Right atrium auricular region (tissue), 2 donors: ENCODE results near the gene CCDC184. TPM values are rescaled to one million over a fixed set of nuclear protein-coding genes. Genes with fewer than 3 reads are reported as not detected.
"Not testable (repeated sequence)": the region's sequence is repeated elsewhere in the genome, so short reads cannot be mapped to it uniquely, and the experiment has no call there.

ENCODE experiments used
- DNase-seq: peaks from one replicate; pipeline ENCODE4 v3.0.0-alpha.2; 2019; ENCODE audit warnings: low spot score
- H3K27ac ChIP-seq, 2 donors: fragments of 200-600 bp; sonication (generic); 1 replicate in 1 of 2; 2 replicates in 1 of 2; pipeline ENCODE4 v1.5.1; 2016 to 2019
- H3K27me3 ChIP-seq, 2 donors: fragments of 200-600 bp; sonication (generic); one replicate each; pipeline versions ENCODE4 v1.5.1 to v1.6.0; 2017 to 2019
- H3K36me3 ChIP-seq: fragments of 200-600 bp; sonication (generic); one replicate; pipeline ENCODE4 v1.5.1; 2016
- H3K4me1 ChIP-seq, 2 donors: fragments of 200-600 bp; sonication (generic); one replicate each; pipeline versions ENCODE4 v1.5.1 to v1.6.0; 2017 to 2019
- H3K4me3 ChIP-seq, 2 donors: fragments of 200-600 bp; sonication (generic); 1 replicate in 1 of 2; 2 replicates in 1 of 2; pipeline ENCODE4 v1.5.1; 2017 to 2019; ENCODE audit warnings: mild to moderate bottlenecking in 1 of 2, moderate library complexity in 1 of 2
- H3K9me3 ChIP-seq, 2 donors: fragments of 200-600 bp; sonication (generic); one replicate each; pipeline ENCODE4 v1.5.1; 2019
- CTCF ChIP-seq, 2 donors: fragments of 200-600 bp; sonication (generic); IDR thresholded peaks; one replicate each; pipeline ENCODE4 v1.5.1; 2019; ENCODE audit warnings: antibody characterized with exemption in 2 of 2
- total RNA-seq, 2 donors: library from RNA; depleted of rRNA; stranded (reverse); fragments of >200 nt; gene quantifications; one replicate each; pipeline ENCODE4 v1.1.0, GENCODE V29; 2016

The CCDC184 gene
- total RNA-seq, 2 donors from 2014 or later: 0.37 to 1.4 TPM

DNA sequence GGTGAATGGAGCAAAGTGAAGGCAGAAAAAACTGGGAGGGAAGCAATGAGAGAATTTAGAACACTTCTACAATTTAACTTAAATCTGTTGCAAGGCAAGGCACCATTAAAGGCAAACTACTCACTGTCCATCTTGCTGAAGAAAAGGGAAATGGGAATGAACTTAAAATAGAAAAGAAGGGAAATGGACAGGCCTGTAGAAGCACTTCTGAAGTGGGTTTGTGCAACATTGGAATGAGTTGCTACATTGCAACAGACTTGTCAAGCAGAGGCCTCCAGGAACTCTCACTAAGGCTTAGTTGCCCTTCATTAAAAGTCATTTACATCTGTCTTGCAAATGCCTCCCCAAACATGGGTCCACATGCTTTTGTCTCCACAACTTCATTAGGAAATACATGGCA, 33.3 kb downstream of the CCDC184 start:
- H3K36me3 ChIP-seq: no peaks in the 10 kb centered on the region
- no peak for DNase-seq
- no peaks in the 10 kb centered on the region for H3K27me3 ChIP-seq
- H3K27ac ChIP-seq: no peak overlapping the region
- H3K4me3 ChIP-seq: no peak overlapping the region
- no peak for TF ChIP-seq CTCF (IDR thresholded peaks at IDR 0.05)
- no peaks in the 10 kb centered on the region for H3K9me3 ChIP-seq
- no peaks in the 10 kb centered on the region for H3K4me1 ChIP-seq

GRCh38 chr12:48219631-48220030, 36.2 kb downstream of the CCDC184 start:
- Histone ChIP-seq H3K27ac (no peak overlapping the region), H3K4me3 (no peak overlapping the region), H3K9me3 (no peaks in the 10 kb centered on the region), H3K27me3 (no peaks in the 10 kb centered on the region), H3K4me1 (no peaks in the 10 kb centered on the region), H3K36me3 (no peaks in the 10 kb centered on the region)
- no peak for TF ChIP-seq CTCF (IDR thresholded peaks at IDR 0.05)
- no peak for DNase-seq

DNA sequence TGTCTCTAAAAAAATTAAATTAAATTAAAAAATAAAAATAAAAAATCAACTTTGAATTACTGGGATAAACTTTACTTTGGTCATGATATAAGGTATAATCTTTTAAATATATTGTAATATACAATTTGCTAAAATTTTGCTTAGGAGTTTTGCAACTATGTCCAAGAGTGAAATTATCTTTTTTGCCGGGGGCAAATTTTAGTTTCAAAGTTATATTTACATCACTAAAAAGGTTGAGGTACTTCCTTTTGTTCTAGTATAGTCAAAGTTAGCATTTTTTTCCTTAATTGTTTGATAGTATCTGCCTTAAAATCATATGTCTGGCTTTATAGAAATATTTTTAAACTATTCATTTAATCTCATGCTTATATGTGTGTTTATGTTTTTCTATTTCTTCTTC, 37.3 kb downstream of the CCDC184 start:
- Histone ChIP-seq H3K4me1 (no peaks in the 10 kb centered on the region), H3K27me3 (no peaks in the 10 kb centered on the region), H3K4me3 (no peak overlapping the region), H3K9me3 (no peaks in the 10 kb centered on the region), H3K27ac (no peak overlapping the region), H3K36me3 (no peaks in the 10 kb centered on the region)
- DNase-seq: no peak
- TF ChIP-seq CTCF (IDR thresholded peaks at IDR 0.05): no peak

DNA sequence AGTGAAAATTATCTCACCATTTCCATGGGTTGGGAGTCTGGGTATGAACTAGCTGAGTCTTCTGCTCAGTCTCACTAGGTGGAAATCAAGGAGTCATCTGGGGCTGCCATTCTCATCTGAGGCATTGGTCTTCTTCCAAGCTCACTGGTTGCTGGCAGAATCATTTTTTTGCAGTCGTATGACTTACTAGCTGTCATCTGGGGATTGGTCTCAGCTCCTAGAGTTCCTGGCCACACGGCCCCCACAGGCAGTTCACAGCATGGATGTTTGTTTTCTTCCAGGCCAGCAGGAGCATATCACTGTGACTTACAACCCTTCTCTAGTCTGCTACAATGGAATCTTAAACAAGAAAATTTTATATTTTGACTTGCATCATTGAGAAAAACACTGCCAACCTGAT, 38.2 kb downstream of the CCDC184 start:
- DNase-seq: no peak
- Histone ChIP-seq H3K27me3 (no peaks in the 10 kb centered on the region), H3K4me3 (no peak overlapping the region), H3K4me1 (no peaks in the 10 kb centered on the region), H3K27ac (no peak overlapping the region), H3K36me3 (no peaks in the 10 kb centered on the region), H3K9me3 (no peaks in the 10 kb centered on the region)
- no peak for TF ChIP-seq CTCF (IDR thresholded peaks at IDR 0.05)

DNA sequence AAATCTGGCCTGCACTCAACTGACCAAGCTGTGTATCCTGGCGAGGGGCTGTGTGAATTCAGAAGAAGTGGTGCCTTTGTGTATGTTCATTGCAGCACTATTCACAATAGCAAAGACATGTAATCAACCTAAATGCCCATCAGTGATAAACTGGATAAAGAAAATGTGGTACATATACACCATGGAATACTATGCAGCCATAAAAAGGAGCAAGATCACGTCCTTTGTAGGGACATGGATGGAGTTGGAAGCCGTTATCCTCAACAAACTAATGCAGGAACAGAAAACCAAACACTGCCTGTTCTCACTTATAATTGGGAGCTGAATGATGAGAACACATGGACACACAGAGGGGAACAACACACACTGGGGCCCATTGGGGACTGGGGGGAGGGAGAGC, 41.1 kb downstream of the CCDC184 start:
- not testable (repeated sequence) for H3K4me3 ChIP-seq, H3K27ac ChIP-seq, H3K27me3 ChIP-seq, H3K36me3 ChIP-seq, H3K4me1 ChIP-seq, DNase-seq
- peaks cover 0 to 12% of the 10 kb centered on the region in 2 donors for H3K9me3 ChIP-seq

DNA sequence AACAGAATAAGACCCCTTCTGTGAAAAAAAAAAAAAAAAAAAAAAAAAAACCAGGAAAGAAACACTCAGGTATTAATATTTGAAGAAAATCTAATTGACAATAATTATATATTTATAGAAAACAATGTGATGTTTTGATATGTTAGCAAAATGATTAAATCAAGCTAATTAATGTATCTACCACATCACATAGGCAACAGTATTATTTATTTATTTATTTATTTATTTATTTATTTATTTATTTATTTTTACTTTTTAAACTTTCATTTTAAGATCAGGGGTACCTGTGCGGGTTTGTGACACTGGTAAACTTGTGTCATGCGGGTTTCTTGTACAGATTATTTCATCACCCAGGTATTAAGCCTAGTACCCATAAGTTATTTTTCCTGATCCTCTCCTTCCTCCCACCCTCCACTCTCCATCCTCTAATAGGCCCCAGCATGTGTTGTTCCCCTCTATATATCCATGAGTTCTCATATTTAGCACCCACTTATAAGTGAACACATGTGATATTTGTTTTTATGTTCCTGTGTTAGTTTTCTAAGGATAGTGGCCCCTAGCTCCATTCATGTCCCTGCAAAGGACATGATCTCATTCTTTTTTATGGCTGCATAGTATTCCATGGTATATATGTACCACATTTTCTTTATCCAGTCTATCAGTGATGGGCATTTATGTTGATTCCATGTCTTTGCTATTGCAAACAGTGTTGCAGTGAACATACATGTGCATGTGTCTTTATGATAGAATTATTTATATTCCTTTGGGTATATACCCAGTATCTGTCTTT, 47.9 kb downstream of the CCDC184 start:
- H3K27me3 ChIP-seq, H3K4me1 ChIP-seq, H3K4me3 ChIP-seq, H3K27ac ChIP-seq, DNase-seq, H3K36me3 ChIP-seq: not testable (repeated sequence)
- H3K9me3 ChIP-seq: peaks cover 0 to 12% of the 10 kb centered on the region in 2 donors

Other genes with a start within 250 kb of the CCDC184 start
- gene TMEM106C, start 220.0 kb upstream of the CCDC184 start, total RNA-seq: 100 to 1,000 TPM in 1 of 2 donors, 10 to 100 TPM in 1; 54.7 to 107 TPM
- gene COL2A1, start 179.2 kb upstream of the CCDC184 start, total RNA-seq: not detected
- gene SENP1, start 77.6 kb upstream of the CCDC184 start, total RNA-seq: 10 to 100 TPM; 11.6 to 13.9 TPM
- gene PFKM, start 64.3 kb upstream of the CCDC184 start, total RNA-seq: 100 to 1,000 TPM; 111 to 193 TPM
- 10 to 100 TPM; 35.7 to 68.6 TPM for gene ASB8, start 26.1 kb upstream of the CCDC184 start, total RNA-seq
- gene OR10AD1, start 19.6 kb downstream of the CCDC184 start, total RNA-seq: not detected
- gene ZNF641, start 167.3 kb downstream of the CCDC184 start, total RNA-seq: 10 to 100 TPM; 18.1 to 19.1 TPM